ENCODE measurements around the gene DUSP14. TPM values are rescaled to one million over a fixed set of nuclear protein-coding genes. Genes with fewer than 3 reads are reported as not detected.
A peak's percentile ranks its signal among the peaks of the same experiment; 100 is the strongest.

Gene DUSP14
- total RNA-seq, 2 donors from 2014 or later: 8.2 to 10.2 TPM

- no peaks in the 10 kb centered on the region for H3K4me1 Mint-ChIP-seq (ENCODE audit: low read depth in 2 of 2)
- DNase-seq (ENCODE audit: low spot score) (no peak), ATAC-seq (no peak)
- H3K36me3 Mint-ChIP-seq: peaks cover 28% of the 10 kb centered on the region
- no peaks in the 10 kb centered on the region for H3K9me3 Mint-ChIP-seq
- H3K4me3 Mint-ChIP-seq: no peak overlapping the region
- no peak overlapping the region for H3K27ac Mint-ChIP-seq
- no peaks in the 10 kb centered on the region for H3K27me3 Mint-ChIP-seq
These were observed 13.8 kb upstream of the DUSP14 start for GRCh38 chr17:37475731-37476420.

GRCh38 chr17:37476431-37477120 is 13.1 kb upstream of the DUSP14 start:
- no peak for ATAC-seq
- no peaks in the 10 kb centered on the region for H3K4me1 Mint-ChIP-seq (ENCODE audit: low read depth in 2 of 2)
- DNase-seq (ENCODE audit: low spot score): no peak
- H3K27me3 Mint-ChIP-seq: no peaks in the 10 kb centered on the region
- no peaks in the 10 kb centered on the region for H3K9me3 Mint-ChIP-seq
- peaks cover 24% of the 10 kb centered on the region for H3K36me3 Mint-ChIP-seq
- H3K27ac Mint-ChIP-seq: no peak overlapping the region
- H3K4me3 Mint-ChIP-seq: no peak overlapping the region

- DNase-seq (ENCODE audit: low spot score) (no peak), ATAC-seq (no peak)
- Mint-ChIP-seq H3K27me3 (no peaks in the 10 kb centered on the region), H3K27ac (no peak overlapping the region), H3K9me3 (no peaks in the 10 kb centered on the region), H3K36me3 (peaks cover 24% of the 10 kb centered on the region), H3K4me3 (no peak overlapping the region), H3K4me1 (ENCODE audit: low read depth in 2 of 2) (peaks cover 0 to 2% of the 10 kb centered on the region in 2 donors)
These were observed 11.5 kb upstream of the DUSP14 start for GRCh38 chr17:37478187-37478586.

GRCh38 chr17:37479025-37479424 is 10.7 kb upstream of the DUSP14 start:
- Mint-ChIP-seq H3K4me3 (no peak overlapping the region), H3K4me1 (ENCODE audit: low read depth in 2 of 2) (peaks cover 3 to 8% of the 10 kb centered on the region in 2 donors), H3K36me3 (peaks cover 24% of the 10 kb centered on the region), H3K9me3 (no peaks in the 10 kb centered on the region), H3K27ac (no peak overlapping the region), H3K27me3 (no peaks in the 10 kb centered on the region)
- DNase-seq (ENCODE audit: low spot score) (no peak), ATAC-seq (no peak)

GRCh38 chr17:37480427-37480826 is 9.3 kb upstream of the DUSP14 start:
- Mint-ChIP-seq H3K4me3 (no peak overlapping the region), H3K36me3 (peaks cover 24% of the 10 kb centered on the region), H3K9me3 (no peaks in the 10 kb centered on the region), H3K27me3 (no peaks in the 10 kb centered on the region), H3K27ac (no peak overlapping the region), H3K4me1 (ENCODE audit: low read depth in 2 of 2) (peaks cover 3 to 8% of the 10 kb centered on the region in 2 donors)
- no peak for DNase-seq (ENCODE audit: low spot score)
- no peak for ATAC-seq

- no peak for DNase-seq (ENCODE audit: low spot score)
- peaks cover 19% of the 10 kb centered on the region for H3K36me3 Mint-ChIP-seq
- no peak overlapping the region for H3K4me3 Mint-ChIP-seq
- no peaks in the 10 kb centered on the region for H3K9me3 Mint-ChIP-seq
- H3K4me1 Mint-ChIP-seq (ENCODE audit: low read depth in 2 of 2): peaks cover 3 to 8% of the 10 kb centered on the region in 2 donors
- no peak overlapping the region for H3K27ac Mint-ChIP-seq
- no peaks in the 10 kb centered on the region for H3K27me3 Mint-ChIP-seq
- ATAC-seq: no peak
These were observed 8.6 kb upstream of the DUSP14 start for GRCh38 chr17:37481001-37481665.

GRCh38 chr17:37483311-37484039 is 6.2 kb upstream of the DUSP14 start:
- Mint-ChIP-seq H3K27me3 (peaks cover 0 to 4% of the 10 kb centered on the region in 2 donors), H3K4me3 (no peak overlapping the region), H3K36me3 (peaks cover 11% of the 10 kb centered on the region), H3K4me1 (ENCODE audit: low read depth in 2 of 2) (peaks cover 3 to 16% of the 10 kb centered on the region in 2 donors), H3K27ac (no peak overlapping the region), H3K9me3 (no peaks in the 10 kb centered on the region)
- DNase-seq (ENCODE audit: low spot score) (no peak), ATAC-seq (peak in 1 of 2 donors; percentile 27)

GRCh38 chr17:37485938-37486570 is 3.6 kb upstream of the DUSP14 start:
- H3K27ac Mint-ChIP-seq: no peak overlapping the region
- H3K36me3 Mint-ChIP-seq: no peaks in the 10 kb centered on the region
- ATAC-seq (no peak), DNase-seq (ENCODE audit: low spot score) (no peak)
- no peak overlapping the region for H3K4me3 Mint-ChIP-seq
- H3K27me3 Mint-ChIP-seq: peaks cover 0 to 4% of the 10 kb centered on the region in 2 donors
- H3K9me3 Mint-ChIP-seq: no peaks in the 10 kb centered on the region
- peaks cover 13 to 37% of the 10 kb centered on the region in 2 donors for H3K4me1 Mint-ChIP-seq (ENCODE audit: low read depth in 2 of 2)

- no peaks in the 10 kb centered on the region for H3K36me3 Mint-ChIP-seq
- no peak for DNase-seq (ENCODE audit: low spot score)
- peak overlapping the region; percentile 30 to 39 for H3K27ac Mint-ChIP-seq
- H3K4me3 Mint-ChIP-seq: peak overlapping the region; percentile 89
- H3K9me3 Mint-ChIP-seq: no peaks in the 10 kb centered on the region
- ATAC-seq: no peak
- peaks cover 17 to 39% of the 10 kb centered on the region in 2 donors for H3K4me1 Mint-ChIP-seq (ENCODE audit: low read depth in 2 of 2)
- H3K27me3 Mint-ChIP-seq: peaks cover 0 to 4% of the 10 kb centered on the region in 2 donors
These were observed 1.6 kb upstream of the DUSP14 start for GRCh38 chr17:37488009-37488604.

- peaks cover 15 to 33% of the 10 kb centered on the region in 2 donors for H3K4me1 Mint-ChIP-seq (ENCODE audit: low read depth in 2 of 2)
- DNase-seq (ENCODE audit: low spot score) (no peak), ATAC-seq (peak in 1 of 2 donors; percentile 48)
- no peaks in the 10 kb centered on the region for H3K36me3 Mint-ChIP-seq
- peak overlapping the region; percentile 89 for H3K4me3 Mint-ChIP-seq
- H3K27ac Mint-ChIP-seq: peak overlapping the region; percentile 30 to 39
- H3K27me3 Mint-ChIP-seq: peaks cover 0 to 4% of the 10 kb centered on the region in 2 donors
- H3K9me3 Mint-ChIP-seq: no peaks in the 10 kb centered on the region
These were observed 989 bp upstream of the DUSP14 start for GRCh38 chr17:37488607-37489196.

GRCh38 chr17:37490022-37490587 is 414 bp downstream of the DUSP14 start:
- Mint-ChIP-seq H3K36me3 (no peaks in the 10 kb centered on the region), H3K27ac (peak overlapping the region; percentile 51 to 75), H3K4me1 (ENCODE audit: low read depth in 2 of 2) (peaks cover 18 to 31% of the 10 kb centered on the region in 2 donors), H3K27me3 (peaks cover 0 to 4% of the 10 kb centered on the region in 2 donors), H3K4me3 (peak overlapping the region; percentile 95), H3K9me3 (no peaks in the 10 kb centered on the region)
- peak; percentile 76 for DNase-seq (ENCODE audit: low spot score)
- peak; percentile 77 to 79 for ATAC-seq

Measured in natural killer cell treated with Interleukin-12 subunit alpha and Interleukin-12 subunit beta and Interleukin-15 and Interleukin-18, amount 100 ng/mL, for 72 hours (primary cell).